ENCODE data around the gene GNL1. TPM values are rescaled to one million over a fixed set of nuclear protein-coding genes. Genes with fewer than 3 reads are reported as not detected.
A peak's percentile ranks its signal among the peaks of the same experiment; 100 is the strongest.

The GNL1 gene
- total RNA-seq, 1 experiment from 2014 or later = 19.2 TPM

DNA sequence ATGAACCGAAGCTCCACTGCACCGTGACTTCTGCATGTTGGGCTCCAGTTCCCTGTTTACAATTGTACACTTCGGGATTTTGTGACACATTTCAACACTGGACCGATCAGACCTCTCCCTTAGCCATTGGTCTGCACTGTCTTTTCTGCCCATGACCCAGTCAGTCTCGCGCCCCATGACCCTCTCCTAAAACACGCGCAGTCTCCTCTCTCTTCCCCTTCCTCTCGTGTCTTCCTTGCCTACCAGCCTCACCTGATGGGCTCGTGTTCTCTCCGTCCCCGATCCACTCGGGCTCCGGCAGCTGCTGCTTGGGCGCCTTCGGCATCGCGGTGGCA lies 14.4 kb upstream of the GNL1 start:
- no peak for DNase-seq (ENCODE audit: extremely low read depth, low read depth)

DNA sequence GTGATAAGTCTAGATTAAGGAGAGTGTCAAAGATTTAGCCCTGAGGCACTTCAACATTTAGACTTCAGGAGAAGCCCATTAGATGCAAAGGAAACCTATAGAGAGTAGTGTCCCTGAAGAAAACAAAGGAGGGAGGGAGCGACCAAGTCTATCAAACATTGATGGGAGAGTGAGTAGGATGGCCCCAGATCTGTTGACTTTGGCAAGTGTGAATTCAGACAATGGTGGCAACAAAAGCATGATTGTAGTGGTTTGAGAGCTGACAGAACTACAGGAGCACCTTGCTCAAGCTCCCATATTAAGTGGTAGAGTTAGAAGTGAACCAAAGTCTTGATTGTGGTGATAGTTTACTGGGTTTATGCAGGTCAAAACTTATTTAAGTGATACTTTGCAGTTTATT lies 14.0 kb upstream of the GNL1 start:
- DNase-seq (ENCODE audit: extremely low read depth, low read depth) = no peak

DNA sequence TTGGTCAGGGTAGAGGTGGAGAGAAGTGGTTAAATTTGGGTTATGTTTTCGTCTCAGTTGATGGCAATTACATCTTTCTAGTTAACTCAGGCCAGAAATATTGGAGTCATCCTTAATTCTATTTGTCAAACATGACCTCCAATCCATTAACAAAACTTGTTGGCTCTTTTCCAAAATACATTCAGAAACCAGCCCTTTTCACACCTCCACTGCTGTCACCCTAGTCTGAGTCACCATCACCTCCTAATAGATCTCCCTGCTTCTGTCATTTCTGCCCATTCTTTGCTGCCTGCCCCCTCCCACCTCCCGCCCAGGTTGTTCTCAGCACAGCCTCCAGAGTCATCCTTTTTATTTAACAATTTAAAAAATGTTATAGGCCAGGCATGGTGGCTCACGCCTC lies 12.0 kb upstream of the GNL1 start:
- no peak for DNase-seq (ENCODE audit: extremely low read depth, low read depth)

DNA sequence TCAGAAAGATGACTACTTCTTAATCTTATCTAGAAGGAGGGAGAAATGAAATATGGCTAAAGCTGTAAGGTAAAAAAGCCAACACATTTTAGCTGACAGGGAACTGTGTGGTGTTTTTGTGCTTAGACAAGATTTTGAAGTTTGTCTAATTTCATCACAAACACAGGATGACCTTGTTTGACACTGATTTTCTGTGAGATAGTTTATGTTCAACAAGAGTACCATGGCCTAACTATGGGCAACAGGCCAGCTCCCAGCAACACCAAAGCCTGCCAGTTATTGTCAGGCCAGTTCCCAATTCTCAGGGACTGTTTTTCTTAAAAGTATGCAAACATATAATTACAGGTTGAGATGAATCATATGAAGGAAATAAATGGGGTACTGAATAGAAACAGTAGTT lies 9.5 kb upstream of the GNL1 start:
- DNase-seq (ENCODE audit: extremely low read depth, low read depth) = no peak

DNA sequence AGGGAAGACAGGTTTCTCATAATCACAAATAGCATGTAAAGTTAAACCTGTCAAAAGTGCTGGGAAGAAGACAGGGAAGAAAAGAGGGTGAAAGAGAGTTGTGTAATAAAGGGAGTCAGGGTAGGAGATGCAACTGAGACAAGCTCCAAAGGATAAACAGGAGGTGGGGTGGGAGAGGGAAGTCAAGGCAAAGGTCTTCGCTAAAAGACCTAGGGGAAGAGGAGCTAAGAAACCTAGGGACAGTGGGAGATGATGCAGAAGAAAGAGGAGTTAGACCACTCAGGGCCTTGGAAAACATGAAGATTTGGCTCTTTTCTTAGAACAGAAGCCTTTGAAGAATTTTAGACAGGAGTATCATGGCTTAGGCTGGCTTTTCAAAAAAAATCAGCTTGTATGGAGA lies 7.8 kb upstream of the GNL1 start:
- DNase-seq (ENCODE audit: extremely low read depth, low read depth) = no peak

DNA sequence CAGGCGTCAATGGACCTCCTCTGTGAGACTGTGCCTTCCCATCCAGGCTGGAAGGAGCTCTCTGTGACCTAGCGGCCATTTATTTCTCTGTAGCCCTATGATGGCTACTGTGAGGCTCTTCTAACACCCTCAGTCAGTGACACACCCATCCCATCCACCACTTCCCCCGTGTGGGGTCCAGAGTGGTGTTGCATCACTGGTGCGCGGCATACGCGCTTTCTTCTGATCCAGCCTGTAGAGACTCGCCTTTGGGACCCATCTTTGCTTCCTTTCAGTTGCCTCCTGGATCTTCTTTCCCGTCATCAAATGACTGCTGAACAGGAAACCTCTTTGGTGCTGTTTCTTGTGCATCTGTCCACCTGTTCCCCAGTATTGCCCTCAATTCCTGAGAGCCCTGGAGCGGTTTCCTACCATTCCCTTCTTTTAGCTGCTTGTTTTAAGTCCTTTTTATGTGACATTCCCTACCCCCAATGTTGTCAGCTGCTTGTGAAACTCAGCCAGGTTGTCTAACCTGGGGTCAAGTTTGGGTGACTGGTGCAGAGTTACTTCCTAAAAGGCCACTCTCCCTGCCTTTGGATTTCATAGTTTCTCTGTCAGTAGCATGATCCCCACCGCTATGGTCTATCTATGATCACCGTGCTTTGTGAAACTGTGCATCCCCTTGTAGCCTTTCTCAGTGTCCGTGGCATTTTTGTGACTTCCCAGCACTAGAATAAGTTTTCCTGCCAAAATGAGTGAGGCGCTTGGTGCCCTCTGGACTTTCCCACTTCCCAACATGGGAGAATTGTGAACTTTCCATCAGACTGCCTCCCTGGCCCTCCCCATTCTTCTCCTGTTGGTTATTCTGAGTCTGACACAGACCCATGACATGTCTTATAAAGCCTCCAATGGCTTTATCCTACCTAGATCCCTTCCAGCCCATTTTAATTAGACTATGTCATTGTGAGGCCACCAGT lies 6.5 kb upstream of the GNL1 start:
- DNase-seq (ENCODE audit: extremely low read depth, low read depth) = no peak

DNA sequence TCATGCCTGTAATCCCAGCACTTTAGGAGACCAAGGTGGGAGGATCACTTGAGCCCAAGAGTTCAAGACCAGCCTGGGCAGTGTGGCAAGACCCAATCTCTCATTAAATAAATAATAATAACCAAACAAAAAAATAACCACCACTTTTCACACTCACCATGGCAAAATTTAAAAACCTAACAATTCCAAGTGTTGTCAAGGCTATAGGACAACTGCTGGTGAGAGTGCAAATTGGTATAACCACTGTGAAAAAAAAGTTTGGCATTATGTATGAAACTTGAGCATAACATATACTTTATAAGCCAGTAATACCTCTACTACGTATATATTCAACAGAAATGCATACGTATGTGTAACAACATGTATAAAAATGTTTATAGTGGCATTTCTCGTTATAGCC lies 4.6 kb upstream of the GNL1 start:
- no peak for DNase-seq (ENCODE audit: extremely low read depth, low read depth)

DNA sequence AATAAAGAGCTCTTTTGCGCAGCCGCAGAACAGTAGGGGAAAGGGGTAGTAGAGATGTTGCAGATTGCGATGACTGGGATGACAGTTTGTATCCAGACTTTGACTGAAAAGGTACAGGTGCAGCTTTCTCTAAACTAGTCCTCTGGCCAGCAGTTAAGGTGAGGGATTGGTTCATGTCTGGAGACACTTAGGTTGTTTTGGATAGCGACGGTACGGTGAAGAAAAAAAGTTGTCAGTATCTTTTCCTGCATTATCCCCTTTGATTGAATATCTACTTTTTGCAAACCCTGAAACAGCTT lies 1.3 kb upstream of the GNL1 start:
- no peak for DNase-seq (ENCODE audit: extremely low read depth, low read depth)

DNA sequence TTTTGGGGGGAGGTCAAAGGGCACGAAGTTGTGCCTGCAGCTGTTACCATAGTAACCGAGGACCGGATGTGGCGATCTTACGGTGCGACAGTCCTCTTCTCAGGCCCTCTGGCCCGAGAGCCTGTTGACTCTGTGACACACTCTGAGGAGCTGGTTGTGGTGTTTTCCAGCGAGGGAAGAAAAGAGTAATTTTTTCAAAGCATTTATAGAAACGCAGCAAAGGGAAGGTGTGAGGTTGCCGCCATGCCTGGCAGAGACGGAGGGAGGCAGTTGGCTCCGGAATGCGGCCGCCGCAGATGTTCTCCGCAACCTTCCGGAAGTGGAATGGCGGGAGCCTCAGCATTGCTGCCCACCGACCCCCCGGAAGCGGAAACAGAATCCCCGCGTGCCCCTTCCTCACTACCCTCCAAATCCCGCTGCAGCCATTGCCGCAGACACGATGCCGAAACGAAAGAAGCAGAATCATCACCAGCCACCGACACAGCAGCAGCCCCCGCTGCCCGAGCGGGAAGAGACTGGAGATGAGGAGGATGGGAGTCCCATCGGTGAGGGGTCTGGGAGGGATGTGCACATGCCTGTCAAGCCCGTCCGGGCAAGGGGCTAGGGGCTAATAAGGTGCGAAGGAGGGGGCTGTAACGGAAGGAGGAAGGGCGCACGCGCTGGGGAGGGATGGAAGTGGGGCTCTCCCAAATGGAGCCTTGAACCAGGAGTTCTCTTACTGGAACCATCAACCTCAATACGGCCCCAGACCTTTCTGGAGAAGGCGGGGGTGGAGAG lies 805 bp upstream of the GNL1 start, which contains the start of gene PRR3:
Gene PRR3 (plus strand): TSS at position 390 of the 777 bp plus-strand sequence. CDS start 50 bp downstream, at position 440.
- DNase-seq (ENCODE audit: extremely low read depth, low read depth) = peak; percentile 74

DNA sequence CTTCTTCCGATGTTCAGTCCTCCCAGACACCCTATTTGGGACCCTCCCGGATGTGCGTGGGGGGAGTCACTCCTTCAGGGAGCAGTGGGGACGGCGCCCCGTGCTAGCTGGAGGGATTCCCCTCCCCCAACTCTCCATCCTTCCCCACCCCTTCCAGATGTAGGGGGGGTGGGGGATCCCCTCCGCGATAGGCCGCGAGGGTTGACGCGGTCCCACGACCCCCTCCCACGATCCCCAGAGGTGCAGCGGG lies 548 bp downstream of the GNL1 start:
- no peak for DNase-seq (ENCODE audit: extremely low read depth, low read depth)

DNA sequence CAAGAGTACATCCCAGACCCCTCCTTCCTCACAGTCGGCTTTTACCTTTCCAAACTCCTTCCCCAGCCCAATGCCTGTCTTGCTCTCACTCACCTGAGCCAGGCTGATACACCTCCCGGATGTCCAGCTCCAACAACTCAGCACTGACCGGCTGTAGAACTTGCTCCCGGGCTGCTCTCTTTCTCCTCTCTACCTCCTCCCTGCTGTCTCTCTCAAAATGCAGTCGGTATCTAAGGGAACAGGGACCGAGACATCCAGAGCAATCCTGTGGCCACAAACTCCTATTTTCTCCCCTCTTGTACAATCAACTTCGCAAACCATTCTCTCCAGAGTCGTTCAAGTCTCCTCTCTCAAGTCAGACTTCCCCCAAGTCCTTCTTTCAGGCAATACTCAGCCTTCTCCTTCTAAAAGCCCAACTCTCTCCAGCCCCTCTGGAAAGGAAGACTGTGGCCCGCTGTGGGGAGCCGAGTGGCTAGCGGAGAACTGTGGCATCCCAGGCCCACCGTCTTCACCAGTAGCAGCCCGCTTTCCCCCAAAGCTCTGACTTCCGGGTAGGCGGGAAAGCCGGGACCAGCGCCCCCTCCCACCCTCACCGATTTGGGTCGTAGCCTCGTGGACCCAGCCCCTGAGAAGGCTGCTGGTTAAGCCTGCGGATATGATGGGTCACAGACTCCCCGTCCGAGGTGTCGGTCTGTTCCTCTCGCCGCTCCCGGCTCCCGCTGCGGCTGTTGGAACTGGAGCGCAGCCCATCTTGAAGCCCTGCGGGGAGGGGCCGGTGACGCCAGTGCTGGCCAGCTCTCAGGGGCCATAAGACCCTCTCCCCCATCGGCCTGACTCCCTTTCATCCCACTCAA lies 1.1 kb downstream of the GNL1 start:
- DNase-seq (ENCODE audit: extremely low read depth, low read depth) = no peak

DNA sequence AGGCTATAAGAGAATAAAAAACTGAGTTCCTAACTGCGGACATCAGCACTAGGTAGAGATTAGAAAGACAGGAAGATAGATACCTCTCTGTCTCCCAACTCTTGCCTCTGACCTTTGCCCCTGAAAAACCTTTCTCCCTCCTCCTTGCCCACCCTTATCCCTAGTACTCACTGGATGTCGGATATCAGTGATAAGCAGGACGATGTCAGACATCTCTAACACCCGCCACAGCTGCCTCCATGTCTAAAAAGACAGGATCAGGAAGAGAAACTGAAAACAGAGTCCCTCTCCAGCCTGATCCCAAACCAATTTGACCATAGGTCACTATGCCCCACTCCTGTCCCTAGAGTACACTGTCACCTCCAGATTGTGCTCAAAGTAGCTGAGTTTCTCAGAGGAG lies 1.9 kb downstream of the GNL1 start:
- DNase-seq (ENCODE audit: extremely low read depth, low read depth) = no peak

DNA sequence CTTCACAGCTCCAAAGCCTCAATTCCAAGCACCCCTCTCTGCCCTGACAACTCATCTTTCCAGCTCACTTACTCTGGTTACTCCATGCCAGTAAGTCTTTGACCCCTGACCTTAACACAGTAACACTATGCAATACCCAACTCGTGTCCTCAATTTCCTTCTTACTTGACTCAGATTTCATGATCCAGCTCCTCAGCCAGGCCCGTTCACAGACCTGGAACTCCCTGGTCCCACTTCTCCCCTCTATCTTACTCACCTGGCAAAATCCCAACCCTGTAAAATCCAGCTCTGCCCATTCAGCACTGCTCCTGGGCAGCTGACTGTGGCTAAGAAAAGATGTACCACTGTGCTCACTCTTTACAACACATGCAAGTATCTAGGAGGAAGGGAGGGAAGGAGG lies 7.9 kb downstream of the GNL1 start:
- DNase-seq (ENCODE audit: extremely low read depth, low read depth) = no peak

DNA sequence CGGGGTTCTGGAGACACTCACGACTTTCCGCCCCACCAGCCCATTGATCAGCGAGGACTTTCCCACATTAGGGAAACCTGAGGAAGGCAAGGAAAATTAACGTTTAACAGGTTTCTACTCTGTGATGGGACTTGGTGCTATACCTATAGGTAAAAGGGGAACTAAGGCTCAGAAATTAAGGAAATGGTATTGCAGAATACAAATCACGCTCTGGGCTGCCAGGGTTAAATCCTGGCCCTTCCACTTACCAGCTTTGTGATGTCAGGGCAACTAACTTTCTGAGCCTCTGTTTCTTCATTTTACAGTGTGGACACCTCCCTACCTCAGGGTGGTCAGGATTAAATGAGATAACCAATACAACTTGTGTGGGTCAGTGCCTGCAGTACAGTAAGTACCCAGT lies 8.8 kb downstream of the GNL1 start:
- no peak for DNase-seq (ENCODE audit: extremely low read depth, low read depth)

DNA sequence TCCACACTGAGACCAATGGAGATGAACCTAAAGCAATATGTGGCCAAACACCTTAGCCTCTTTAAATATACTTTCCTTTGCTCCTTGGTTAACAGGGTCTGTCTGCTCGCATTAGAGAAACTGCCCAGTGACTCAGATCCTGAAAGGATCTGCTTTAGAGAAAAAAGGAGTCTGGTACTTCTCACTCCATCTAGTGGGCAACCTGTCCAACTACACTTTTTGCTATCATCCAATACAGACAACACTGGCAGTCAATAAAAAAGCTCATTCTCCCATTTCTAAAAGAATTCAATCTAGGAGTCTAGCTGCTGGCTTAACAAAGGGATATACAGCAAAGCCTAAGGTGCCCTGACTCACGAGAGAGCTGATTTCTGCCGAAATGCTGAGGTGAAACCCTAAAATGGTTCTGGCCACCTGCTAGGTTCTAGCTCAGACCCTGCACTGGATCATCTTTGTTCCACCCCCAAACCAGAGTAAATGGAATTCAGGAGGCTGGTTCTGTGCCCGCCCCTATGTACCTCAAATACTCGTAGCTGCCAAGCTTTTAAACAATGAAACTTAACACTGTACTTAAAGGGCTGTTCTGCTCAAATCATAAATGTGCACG lies 11.5 kb downstream of the GNL1 start:
- peak; percentile 48 for DNase-seq (ENCODE audit: extremely low read depth, low read depth)

DNA sequence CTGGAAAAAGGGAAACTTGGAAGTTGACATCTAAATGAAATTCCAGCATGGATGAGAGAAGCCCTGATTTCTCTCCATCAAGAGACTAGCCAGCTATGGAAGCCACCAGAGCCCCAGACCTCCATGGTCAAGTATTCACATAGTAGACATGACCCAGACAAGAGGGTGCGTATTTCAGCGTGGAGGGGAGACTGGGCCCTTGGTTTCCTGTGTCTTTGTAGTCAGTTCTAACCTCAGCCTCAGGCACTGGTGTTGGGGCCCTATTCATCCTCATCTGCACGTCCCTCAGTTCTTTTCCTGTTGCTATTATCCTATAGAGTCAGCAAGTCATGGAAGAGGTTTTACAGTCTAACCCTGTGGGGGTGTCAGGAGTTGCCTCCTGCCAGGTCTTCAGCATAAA lies 12.5 kb downstream of the GNL1 start:
- DNase-seq (ENCODE audit: extremely low read depth, low read depth) = no peak

DNA sequence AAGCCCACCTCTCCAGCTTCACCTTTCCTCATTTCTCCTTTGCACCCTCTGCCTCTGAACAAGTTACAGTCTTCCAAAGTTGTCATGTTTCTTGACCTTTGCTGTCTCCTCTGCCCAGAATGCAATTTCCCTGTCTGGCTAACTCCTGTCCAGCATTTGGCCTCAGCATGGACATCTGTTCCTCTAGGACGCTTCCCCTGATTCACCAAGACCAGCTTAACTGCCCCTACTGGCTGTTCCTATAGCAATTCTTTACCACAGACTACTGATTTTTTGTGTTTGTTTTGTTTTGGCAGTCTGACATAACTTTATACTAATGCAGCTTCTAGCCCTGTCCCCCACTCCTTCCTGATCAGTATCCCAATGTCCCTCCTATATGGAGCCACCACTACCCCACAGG lies 13.4 kb downstream of the GNL1 start:
- no peak for DNase-seq (ENCODE audit: extremely low read depth, low read depth)

DNA sequence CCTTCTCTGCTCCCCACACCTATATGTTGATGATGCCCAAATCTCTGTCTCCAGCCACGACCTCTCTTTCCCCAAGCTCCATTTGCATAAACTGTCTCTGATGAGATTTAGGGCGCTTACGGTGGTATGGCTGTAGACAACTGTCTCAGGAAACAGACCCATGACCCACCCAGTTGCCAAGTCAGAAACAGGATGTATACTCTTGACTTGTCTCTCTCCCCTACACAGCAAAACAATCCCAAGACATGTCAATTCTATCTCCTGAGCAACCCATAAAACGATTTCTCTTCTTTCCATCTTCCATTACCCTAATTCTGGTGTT lies 13.9 kb downstream of the GNL1 start:
- DNase-seq (ENCODE audit: extremely low read depth, low read depth) = no peak

DNA sequence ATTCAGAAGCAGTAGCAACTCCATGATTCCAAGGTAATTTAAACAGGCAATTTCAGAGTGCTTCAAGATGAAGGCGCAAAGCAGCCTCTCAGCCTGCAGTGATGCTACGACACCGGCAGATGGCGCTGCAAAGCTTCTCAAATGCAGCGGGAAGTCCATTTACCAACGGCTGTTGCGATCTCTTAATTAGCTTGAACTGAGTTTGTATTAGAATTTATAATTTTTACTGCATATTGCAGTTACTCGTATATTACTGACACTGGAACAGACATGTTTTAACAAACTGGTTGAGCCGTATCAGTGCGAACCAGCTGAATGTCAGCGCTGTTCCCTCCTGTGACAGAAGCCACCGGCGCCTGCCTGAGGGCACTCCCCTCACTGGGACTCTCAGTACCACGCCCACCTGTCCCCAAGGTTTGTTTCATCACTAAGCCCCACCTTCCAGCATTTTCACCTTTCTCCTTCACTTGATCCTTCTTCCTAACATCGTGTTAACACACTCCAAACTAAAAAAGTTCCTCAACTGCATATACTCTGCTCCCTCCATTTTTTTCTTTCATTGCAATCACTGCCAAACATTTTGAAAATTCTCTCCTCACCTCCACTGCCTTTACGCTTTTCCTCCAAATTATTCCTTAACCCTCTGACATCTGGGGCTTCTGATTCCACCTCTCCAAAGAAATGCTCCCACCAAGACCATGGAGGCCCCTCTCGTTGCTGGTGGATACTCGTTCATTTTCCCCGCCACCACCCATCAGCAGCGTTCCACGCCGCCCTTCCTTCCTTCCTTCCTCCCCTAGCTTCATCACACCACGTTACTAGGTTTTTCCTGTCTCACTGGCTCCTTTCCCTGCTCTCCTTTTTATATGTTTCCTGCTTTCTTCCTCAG lies 14.5 kb downstream of the GNL1 start:
- DNase-seq (ENCODE audit: extremely low read depth, low read depth) = peak; percentile 54

DNA sequence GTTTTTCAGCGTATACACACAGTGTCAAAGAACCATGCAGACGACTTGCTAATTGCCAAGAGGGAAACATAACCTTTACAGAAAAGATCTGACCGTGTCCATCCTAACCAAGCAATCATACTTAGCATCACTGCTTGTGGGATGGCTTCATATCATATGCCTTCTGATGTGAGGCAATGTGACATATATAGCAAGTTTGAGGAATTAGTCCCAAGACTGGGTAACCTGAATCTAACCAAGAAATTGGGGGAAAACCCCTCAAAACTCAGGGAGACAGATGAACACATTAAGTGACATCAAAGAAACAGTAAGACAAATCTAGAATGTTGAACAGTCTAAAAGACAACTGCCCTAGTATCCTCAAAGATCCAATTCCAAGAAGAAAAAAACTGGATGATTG lies 18.4 kb downstream of the GNL1 start:
- no peak for DNase-seq (ENCODE audit: extremely low read depth, low read depth)

Measured in NCI-H460 (cell line).